PC-9 (cell line): ENCODE measurements around the gene SUGCT. TPM values are rescaled to one million over a fixed set of nuclear protein-coding genes. Genes with fewer than 3 reads are reported as not detected.

Source experiments
- BruUV-seq: library from RNA; stranded (reverse); fragments of 400-500 nt; replicated peaks from 2 replicates; lab custom pipeline; 2021; lab: Mats Ljungman, UMichigan
- CTCF ChIA-PET: fragments of 300-600 bp; sonication (Branson Sonifier 250); formaldehyde crosslinking; loops from one replicate; lab custom pipeline; 2022; ENCODE audit warnings: antibody characterized with exemption; lab: Charles Lee
- POLR2A ChIA-PET: fragments of 300-600 bp; sonication (Branson Sonifier 250); formaldehyde crosslinking; loops from one replicate; lab custom pipeline; 2022; ENCODE audit warnings: antibody characterized with exemption; ENCODE audit not compliant: unreplicated experiment; lab: Charles Lee
- DNase-seq, 2 experiments: peaks; one replicate each; pipeline versions ENCODE4 v3.0.0 to v3.0.0-alpha.2; 2015 to 2022; ENCODE audit warnings: mixed read lengths in 1 of 2
- H2AFZ ChIP-seq: fragments of 200-600 bp; sonication (generic); 2 replicates; pipeline ENCODE4 v1.8.1; 2017; ENCODE audit warnings: antibody characterized with exemption
- H3F3A ChIP-seq: fragments of 200-600 bp; sonication (generic); 2 replicates; pipeline ENCODE4 v1.8.1; 2017; ENCODE audit warnings: antibody characterized with exemption, mild to moderate bottlenecking, low read depth; ENCODE audit not compliant: insufficient read depth
- H3K27ac ChIP-seq: fragments of 200-600 bp; sonication (generic); 2 replicates; pipeline ENCODE4 v1.6.1; 2016; ENCODE audit warnings: mixed run types
- H3K27me3 ChIP-seq: fragments of 200-600 bp; sonication (generic); 2 replicates; pipeline ENCODE4 v1.6.1; 2016; ENCODE audit warnings: low read depth, mixed run types; ENCODE audit not compliant: insufficient read depth
- H3K36me3 ChIP-seq: fragments of 200-600 bp; sonication (generic); 2 replicates; pipeline ENCODE4 v1.6.1; 2016; ENCODE audit warnings: low read depth, mixed run types
- H3K4me1 ChIP-seq: fragments of 200-600 bp; sonication (generic); replicated peaks from 2 replicates; pipeline ENCODE4 v1.6.1; 2016; ENCODE audit warnings: mixed run types; ENCODE audit not compliant: insufficient read depth
- H3K4me2 ChIP-seq: fragments of 200-600 bp; sonication (generic); 2 replicates; pipeline ENCODE4 v1.6.1; 2017; ENCODE audit warnings: mixed run types
- H3K4me3 ChIP-seq: fragments of 200-600 bp; sonication (generic); 2 replicates; pipeline ENCODE4 v1.6.1; 2016; ENCODE audit warnings: mixed run types
- H3K79me2 ChIP-seq: fragments of 200-600 bp; sonication (generic); 2 replicates; pipeline ENCODE4 v1.6.1; 2017; ENCODE audit warnings: low read depth, mixed run types
- H3K9me2 ChIP-seq: fragments of 200-600 bp; sonication (generic); 2 replicates; pipeline ENCODE4 v1.8.1; 2017; ENCODE audit warnings: mild to moderate bottlenecking; ENCODE audit not compliant: insufficient read depth
- H3K9me3 ChIP-seq: fragments of 200-600 bp; sonication (generic); 2 replicates; pipeline ENCODE4 v1.8.1; 2016; ENCODE audit warnings: low read depth; ENCODE audit not compliant: insufficient read depth
- H4K20me1 ChIP-seq: fragments of 200-600 bp; sonication (generic); 2 replicates; pipeline ENCODE4 v1.8.1; 2017; ENCODE audit not compliant: insufficient read depth
- CTCF ChIP-seq: fragments of 200-600 bp; sonication (generic); conservative IDR thresholded peaks from 2 replicates; pipeline ENCODE4 v1.6.1; 2017; ENCODE audit warnings: mixed run types, antibody characterized with exemption, mild to moderate bottlenecking, moderate library complexity
- EZH2 ChIP-seq: fragments of 200-600 bp; sonication (generic); IDR thresholded peaks from 2 replicates; pipeline ENCODE4 v1.8.0; 2017; ENCODE audit warnings: antibody characterized with exemption, low read depth
- intact Hi-C: fragments of 100-400 bp; cut with micrococcal nuclease; formaldehyde crosslinking; loops from one replicate; pipeline ENCODE4 v1.10.0; 2022; ENCODE audit not compliant: unreplicated experiment
- total RNA-seq: library from RNA; stranded (reverse); gene quantifications from 2 replicates; pipeline ENCODE4 v1.2.3, GENCODE V29; 2021

The SUGCT gene
- total RNA-seq, 1 experiment from 2014 or later = 3.5 TPM

- no TSS peak for BruUV-seq
- no peak overlapping the region for H3K27ac ChIP-seq
- no peak for DNase-seq
- H3K4me1 ChIP-seq = no peaks in the 10 kb centered on the region
- intact Hi-C loops = no loop called here
- no peaks in the 10 kb centered on the region; the same call in 1 of the 2 replicates for H3K9me3 ChIP-seq
- H3K4me3 ChIP-seq = no peak overlapping the region
- no peaks in the 10 kb centered on the region for H3K79me2 ChIP-seq
- H2AFZ ChIP-seq = no peak overlapping the region
- no peaks in the 10 kb centered on the region for H3K27me3 ChIP-seq
- no peaks in the 10 kb centered on the region for H3K9me2 ChIP-seq
- H3F3A ChIP-seq = no peaks in the 10 kb centered on the region
- POLR2A ChIA-PET = no interaction called here
- no peaks in the 10 kb centered on the region for H4K20me1 ChIP-seq
- no peak for TF ChIP-seq CTCF
- TF ChIP-seq EZH2 = no peak
- H3K36me3 ChIP-seq = no peaks in the 10 kb centered on the region
- no peak overlapping the region for H3K4me2 ChIP-seq
- CTCF ChIA-PET = no interaction called here
Observed at GRCh38 chr7:40848541-40849221, 713.9 kb downstream of the SUGCT start.

GRCh38 chr7:40850017-40850416 is 715.2 kb downstream of the SUGCT start:
- Histone ChIP-seq H3K9me3 (no peaks in the 10 kb centered on the region; the same call in 1 of the 2 replicates), H3K36me3 (no peaks in the 10 kb centered on the region), H3K4me1 (no peaks in the 10 kb centered on the region), H3K4me2 (no peak overlapping the region), H3F3A (no peaks in the 10 kb centered on the region), H3K9me2 (no peaks in the 10 kb centered on the region), H3K27ac (no peak overlapping the region), H3K4me3 (no peak overlapping the region), H3K79me2 (no peaks in the 10 kb centered on the region), H4K20me1 (no peaks in the 10 kb centered on the region), H2AFZ (no peak overlapping the region), H3K27me3 (no peaks in the 10 kb centered on the region)
- TF ChIP-seq EZH2 (no peak), CTCF (no peak)
- CTCF ChIA-PET = no interaction called here
- no peak for DNase-seq
- intact Hi-C loops = no loop called here
- no TSS peak for BruUV-seq
- POLR2A ChIA-PET = no interaction called here

GRCh38 chr7:40851001-40851400 is 716.2 kb downstream of the SUGCT start:
- BruUV-seq = no TSS peak
- no peaks in the 10 kb centered on the region for H3K9me2 ChIP-seq
- intact Hi-C loops = no loop called here
- no peak overlapping the region for H3K27ac ChIP-seq
- DNase-seq = no peak
- H3K4me1 ChIP-seq = no peaks in the 10 kb centered on the region
- H3K4me3 ChIP-seq = no peak overlapping the region
- CTCF ChIA-PET = interaction anchor here (0.5 kb wide), 1 partner anchor 589 kb away, joined by 3 read pairs; no protein-coding TSS in a partner anchor
- no peak overlapping the region for H2AFZ ChIP-seq
- H3K79me2 ChIP-seq = no peaks in the 10 kb centered on the region
- POLR2A ChIA-PET = no interaction called here
- H3K4me2 ChIP-seq = no peak overlapping the region
- no peaks in the 10 kb centered on the region for H3K36me3 ChIP-seq
- no peaks in the 10 kb centered on the region for H4K20me1 ChIP-seq
- no peaks in the 10 kb centered on the region for H3F3A ChIP-seq
- H3K27me3 ChIP-seq = no peaks in the 10 kb centered on the region
- H3K9me3 ChIP-seq = no peaks in the 10 kb centered on the region; the same call in 1 of the 2 replicates
- TF ChIP-seq EZH2 = no peak
